ENCODE measurements around the gene COL13A1.

DNA sequence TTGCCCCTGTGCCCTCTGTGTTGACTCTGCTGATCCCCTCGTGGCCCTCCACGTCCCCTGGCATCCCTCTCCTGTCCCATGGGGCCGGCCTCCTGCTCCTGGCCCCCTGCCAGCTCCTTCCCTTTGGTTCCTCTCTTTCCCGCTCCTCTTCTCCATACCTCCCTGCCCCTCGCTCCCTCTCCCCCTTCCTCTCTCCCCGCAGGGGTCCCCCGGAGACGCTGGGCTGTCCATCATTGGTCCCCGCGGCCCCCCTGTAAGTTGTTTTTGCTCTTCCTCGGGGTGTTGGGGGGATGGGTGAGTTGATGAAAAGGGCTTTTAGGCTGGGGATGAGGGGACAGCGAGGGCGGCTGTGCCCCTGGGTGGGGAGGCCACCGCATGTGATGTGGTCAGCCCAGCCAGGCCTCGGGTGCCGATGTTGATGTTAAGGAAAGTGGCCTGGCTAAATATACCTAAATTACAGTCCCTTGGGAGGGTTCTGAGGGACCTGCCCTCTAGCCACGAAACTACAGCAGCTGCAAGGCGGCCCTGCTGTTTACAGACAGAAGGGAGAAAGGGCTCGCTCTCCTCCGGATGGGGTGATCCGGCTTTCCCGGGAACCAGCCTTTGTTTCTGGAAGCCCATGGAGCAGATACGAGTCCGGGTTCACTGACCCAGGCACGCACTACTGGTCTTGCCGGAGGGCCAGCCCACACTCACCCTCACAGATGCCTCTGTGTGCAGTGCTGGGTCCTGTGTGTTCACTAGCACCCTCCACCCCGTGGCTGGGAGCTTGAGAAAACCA lies 78.8 kb downstream of the COL13A1 start:
- TF ChIP-seq BACH2 (CRISPR knock-in tag; IDR thresholded peaks at IDR 0.05; ENCODE audit: borderline replicate concordance) = no peak
- TF ChIP-seq PPARA (CRISPR knock-in tag; IDR thresholded peaks at IDR 0.05; ENCODE audit: borderline replicate concordance) = no peak
- TF ChIP-seq CSRNP3 (CRISPR knock-in tag; IDR thresholded peaks at IDR 0.05) = no peak
- TF ChIP-seq ZFP3 (CRISPR knock-in tag; IDR thresholded peaks at IDR 0.05) = no peak
- no peak for TF ChIP-seq CSDC2 (CRISPR knock-in tag; IDR thresholded peaks at IDR 0.05)
- no peak for TF ChIP-seq OSR1 (CRISPR knock-in tag; IDR thresholded peaks at IDR 0.05)
- TF ChIP-seq, protein P1, sequence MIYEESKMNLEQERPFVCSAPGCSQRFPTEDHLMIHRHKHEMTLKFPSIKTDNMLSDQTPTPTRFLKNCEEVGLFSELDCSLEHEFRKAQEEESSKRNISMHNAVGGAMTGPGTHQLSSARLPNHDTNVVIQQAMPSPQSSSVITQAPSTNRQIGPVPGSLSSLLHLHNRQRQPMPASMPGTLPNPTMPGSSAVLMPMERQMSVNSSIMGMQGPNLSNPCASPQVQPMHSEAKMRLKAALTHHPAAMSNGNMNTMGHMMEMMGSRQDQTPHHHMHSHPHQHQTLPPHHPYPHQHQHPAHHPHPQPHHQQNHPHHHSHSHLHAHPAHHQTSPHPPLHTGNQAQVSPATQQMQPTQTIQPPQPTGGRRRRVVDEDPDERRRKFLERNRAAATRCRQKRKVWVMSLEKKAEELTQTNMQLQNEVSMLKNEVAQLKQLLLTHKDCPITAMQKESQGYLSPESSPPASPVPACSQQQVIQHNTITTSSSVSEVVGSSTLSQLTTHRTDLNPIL (CRISPR knock-in tag; IDR thresholded peaks at IDR 0.05; ENCODE audit: low read depth) = no peak
- TF ChIP-seq, protein P2, sequence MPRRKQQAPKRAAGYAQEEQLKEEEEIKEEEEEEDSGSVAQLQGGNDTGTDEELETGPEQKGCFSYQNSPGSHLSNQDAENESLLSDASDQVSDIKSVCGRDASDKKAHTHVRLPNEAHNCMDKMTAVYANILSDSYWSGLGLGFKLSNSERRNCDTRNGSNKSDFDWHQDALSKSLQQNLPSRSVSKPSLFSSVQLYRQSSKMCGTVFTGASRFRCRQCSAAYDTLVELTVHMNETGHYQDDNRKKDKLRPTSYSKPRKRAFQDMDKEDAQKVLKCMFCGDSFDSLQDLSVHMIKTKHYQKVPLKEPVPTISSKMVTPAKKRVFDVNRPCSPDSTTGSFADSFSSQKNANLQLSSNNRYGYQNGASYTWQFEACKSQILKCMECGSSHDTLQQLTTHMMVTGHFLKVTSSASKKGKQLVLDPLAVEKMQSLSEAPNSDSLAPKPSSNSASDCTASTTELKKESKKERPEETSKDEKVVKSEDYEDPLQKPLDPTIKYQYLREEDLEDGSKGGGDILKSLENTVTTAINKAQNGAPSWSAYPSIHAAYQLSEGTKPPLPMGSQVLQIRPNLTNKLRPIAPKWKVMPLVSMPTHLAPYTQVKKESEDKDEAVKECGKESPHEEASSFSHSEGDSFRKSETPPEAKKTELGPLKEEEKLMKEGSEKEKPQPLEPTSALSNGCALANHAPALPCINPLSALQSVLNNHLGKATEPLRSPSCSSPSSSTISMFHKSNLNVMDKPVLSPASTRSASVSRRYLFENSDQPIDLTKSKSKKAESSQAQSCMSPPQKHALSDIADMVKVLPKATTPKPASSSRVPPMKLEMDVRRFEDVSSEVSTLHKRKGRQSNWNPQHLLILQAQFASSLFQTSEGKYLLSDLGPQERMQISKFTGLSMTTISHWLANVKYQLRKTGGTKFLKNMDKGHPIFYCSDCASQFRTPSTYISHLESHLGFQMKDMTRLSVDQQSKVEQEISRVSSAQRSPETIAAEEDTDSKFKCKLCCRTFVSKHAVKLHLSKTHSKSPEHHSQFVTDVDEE (CRISPR knock-in tag; IDR thresholded peaks at IDR 0.05) = no peak
- no peak for TF ChIP-seq TCF4 (CRISPR knock-in tag; IDR thresholded peaks at IDR 0.05; ENCODE audit: borderline replicate concordance)
- TF ChIP-seq ZC3H10 (CRISPR knock-in tag; IDR thresholded peaks at IDR 0.05) = no peak

Measured in SK-N-SH treated with all-trans-retinoic acid at 6 μM for 48 hours (cell line).